Neuronal stem cell (in vitro differentiated cells): Measurements from ENCODE around the gene CBFA2T2.
A peak's percentile ranks its signal among the peaks of the same experiment; 100 is the strongest.

ENCODE experiments used
- DNase-seq: peaks from one replicate; pipeline ENCODE4 v3.0.0-alpha.2; 2013; ENCODE audit warnings: low spot score
- H2AFZ ChIP-seq: one replicate; pipeline ENCODE4 v1.6.1; 2013; ENCODE audit warnings: mild to moderate bottlenecking, low read length, inconsistent platforms
- H2AK5ac ChIP-seq: 2 replicates; pipeline ENCODE4 v1.6.1; 2013; ENCODE audit warnings: low read depth, mild to moderate bottlenecking, inconsistent platforms, low read length, moderate library complexity, mixed read lengths
- H2BK120ac ChIP-seq: 2 replicates; pipeline ENCODE4 v1.6.1; 2013; ENCODE audit warnings: low read depth, mild to moderate bottlenecking, inconsistent platforms, low read length, moderate library complexity, mixed read lengths
- H2BK12ac ChIP-seq: one replicate; pipeline ENCODE4 v1.6.1; 2013; ENCODE audit warnings: low read length, inconsistent platforms
- H2BK15ac ChIP-seq: 2 replicates; pipeline ENCODE4 v1.6.1; 2013; ENCODE audit warnings: mild to moderate bottlenecking, low read length, inconsistent platforms, mixed read lengths
- H2BK5ac ChIP-seq: one replicate; pipeline ENCODE4 v1.6.1; 2013; ENCODE audit warnings: inconsistent platforms, mild to moderate bottlenecking, low read length, moderate library complexity
- H3K14ac ChIP-seq: one replicate; pipeline ENCODE4 v1.6.1; 2013; ENCODE audit warnings: low read length, inconsistent platforms
- H3K18ac ChIP-seq: 2 replicates; pipeline ENCODE4 v1.6.1; 2013; ENCODE audit warnings: low read length, inconsistent platforms
- H3K23ac ChIP-seq: 2 replicates; pipeline ENCODE4 v1.6.1; 2013; ENCODE audit warnings: low read depth, mild to moderate bottlenecking, mixed read lengths, low read length, inconsistent platforms; ENCODE audit not compliant: poor library complexity
- H3K27ac ChIP-seq: replicated peaks from 3 replicates; pipeline ENCODE4 v1.5.1; 2013; ENCODE audit warnings: low read length, inconsistent platforms
- H3K27me3 ChIP-seq, 3 experiments: 2 replicates each; pipeline ENCODE4 v1.6.1; 2013; ENCODE audit warnings: low read length in 3 of 3, mild to moderate bottlenecking in 2 of 3, inconsistent platforms in 1 of 3, low read depth in 1 of 3, mixed read lengths in 1 of 3, moderate library complexity in 1 of 3; ENCODE audit not compliant: control insufficient read depth in 3 of 3, insufficient read depth in 3 of 3
- H3K36me3 ChIP-seq, 2 donors: replicated peaks in 1 of 2; 2 replicates each; pipeline ENCODE4 v1.6.1; 2013; ENCODE audit warnings: low read length in 2 of 2; ENCODE audit not compliant: control insufficient read depth in 2 of 2, insufficient read depth in 2 of 2
- H3K4ac ChIP-seq: 2 replicates; pipeline ENCODE4 v1.6.1; 2013; ENCODE audit warnings: inconsistent platforms, mild to moderate bottlenecking, low read length, moderate library complexity
- H3K4me1 ChIP-seq, 2 donors: 1 replicate in 1 of 2; 2 replicates in 1 of 2; pipeline ENCODE4 v1.6.1; 2013; ENCODE audit warnings: low read length in 2 of 2, low read depth in 1 of 2; ENCODE audit not compliant: control insufficient read depth in 2 of 2, insufficient read depth in 1 of 2
- H3K4me2 ChIP-seq: one replicate; pipeline ENCODE4 v1.6.1; 2013; ENCODE audit warnings: mild to moderate bottlenecking, low read length, inconsistent platforms; ENCODE audit not compliant: insufficient read depth, poor library complexity, severe bottlenecking
- H3K4me3 ChIP-seq, 2 donors: 2 replicates each; pipeline ENCODE4 v1.5.1; 2013; ENCODE audit warnings: low read length in 2 of 2, mild to moderate bottlenecking in 2 of 2, inconsistent platforms in 1 of 2, moderate library complexity in 1 of 2
- H3K79me1 ChIP-seq: one replicate; pipeline ENCODE4 v1.6.1; 2013; ENCODE audit warnings: low read depth, mild to moderate bottlenecking, inconsistent platforms, low read length, moderate library complexity
- H3K9ac ChIP-seq: one replicate; pipeline ENCODE4 v1.6.1; 2013; ENCODE audit warnings: mild to moderate bottlenecking, low read depth, low read length, inconsistent platforms; ENCODE audit not compliant: poor library complexity
- H3K9me3 ChIP-seq, 2 donors: replicated peaks in 1 of 2; 2 replicates each; pipeline versions ENCODE3 to v1.6.1; 2013; ENCODE audit warnings: low read length in 2 of 2, mild to moderate bottlenecking in 2 of 2, inconsistent platforms in 1 of 2, low read depth in 1 of 2, mixed read lengths in 1 of 2, moderate library complexity in 1 of 2; ENCODE audit not compliant: control insufficient read depth in 2 of 2, insufficient read depth in 1 of 2
- H4K8ac ChIP-seq: one replicate; pipeline ENCODE4 v1.6.1; 2013; ENCODE audit warnings: low read depth, mild to moderate bottlenecking, inconsistent platforms, low read length, moderate library complexity
- H4K91ac ChIP-seq: one replicate; pipeline ENCODE4 v1.6.1; 2013; ENCODE audit warnings: low read length, low read depth, mild to moderate bottlenecking, inconsistent platforms; ENCODE audit not compliant: poor library complexity
- WGBS, 2 donors: extraction: QIAGEN DNeasy Blood & Tissue Kit; methylation state at CpG; one replicate each; pipeline ENCODE4 v1.1.7; 2013; ENCODE audit warnings: missing lambda C conversion rate in 2 of 2, mixed read lengths in 1 of 2; ENCODE audit not compliant: insufficient read length in 2 of 2, insufficient replicate concordance in 1 of 2; ENCODE audit errors: extremely low coverage in 2 of 2; 5-methylcytosine and 5-hydroxymethylcytosine counted together

Gene CBFA2T2

DNA sequence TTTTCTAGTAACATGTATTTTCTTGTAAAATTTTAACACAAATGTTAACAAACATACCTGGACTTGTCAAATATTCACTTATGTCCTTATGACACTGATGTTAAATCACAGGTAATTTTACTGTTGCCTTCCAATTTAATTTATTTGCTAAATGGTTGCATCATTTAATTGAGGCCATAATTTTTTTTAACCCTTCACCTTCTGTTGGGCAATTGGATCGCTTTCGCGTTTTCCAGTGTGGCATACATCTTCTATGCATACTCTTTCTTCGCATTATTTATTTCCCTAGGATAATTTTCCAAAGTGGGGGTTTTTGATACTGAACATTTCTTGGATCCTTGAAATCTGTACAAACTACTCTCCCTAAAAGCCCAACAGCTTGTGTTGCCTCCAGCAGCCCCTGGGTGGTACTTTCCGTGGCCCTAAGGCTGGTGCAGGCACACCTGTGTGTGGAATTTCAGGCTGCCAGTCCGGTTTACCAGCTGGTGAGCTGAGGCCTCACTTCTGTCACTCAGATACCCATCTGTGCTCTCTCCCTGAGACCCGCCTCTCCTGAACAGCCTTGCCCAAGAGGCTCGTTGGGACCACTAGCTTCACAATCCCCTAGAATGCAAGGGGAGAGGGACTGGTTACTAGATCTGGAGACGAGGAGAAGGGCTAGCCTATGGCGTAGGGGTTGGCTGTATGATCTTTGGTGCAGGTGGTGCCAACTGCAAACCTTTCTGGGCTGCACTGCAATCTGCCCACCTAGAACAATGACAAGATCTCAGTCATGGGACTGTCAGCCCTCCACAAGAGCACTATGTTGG lies 161.1 kb downstream of the CBFA2T2 start:
- Histone ChIP-seq H3K23ac (no peak overlapping the region), H3K4me2 (no peak overlapping the region), H2AFZ (no peak overlapping the region), H4K8ac (no peak overlapping the region), H3K4ac (no peak overlapping the region), H3K27ac (no peak overlapping the region), H4K91ac (no peak overlapping the region), H3K27me3 (no peaks in the 10 kb centered on the region), H3K18ac (no peak overlapping the region), H3K9ac (no peak overlapping the region), H2BK5ac (no peak overlapping the region), H2BK15ac (no peak overlapping the region), H2AK5ac (no peak overlapping the region), H3K36me3 (peaks cover 3 to 21% of the 10 kb centered on the region in 2 donors), H3K4me3 (no peak overlapping the region), H3K79me1 (no peaks in the 10 kb centered on the region), H3K14ac (no peak overlapping the region), H2BK12ac (no peak overlapping the region), H2BK120ac (no peak overlapping the region), H3K4me1 (peaks cover 0 to 5% of the 10 kb centered on the region in 2 donors), H3K9me3 (no peaks in the 10 kb centered on the region)
- no peak for DNase-seq
- no CpG with 5 or more reads among the region's 10 CpGs for WGBS, 2 donors

GRCh38 chr20:33651562-33652048 lies 161.7 kb downstream of the CBFA2T2 start:
- Histone ChIP-seq H4K8ac (no peak overlapping the region), H3K9ac (no peak overlapping the region)

GRCh38 chr20:33653218-33653899 lies 163.5 kb downstream of the CBFA2T2 start:
- Histone ChIP-seq H3K4ac (no peak overlapping the region), H4K91ac (no peak overlapping the region), H3K18ac (peak overlapping the region; percentile 48), H3K9me3 (no peaks in the 10 kb centered on the region), H3K79me1 (peaks cover 3% of the 10 kb centered on the region), H2AK5ac (no peak overlapping the region), H3K4me3 (no peak overlapping the region), H2AFZ (peak overlapping the region; percentile 54), H2BK120ac (peak overlapping the region; percentile 14), H3K23ac (peak overlapping the region; percentile 11), H3K27ac (no peak overlapping the region), H3K4me1 (peaks cover 0 to 5% of the 10 kb centered on the region in 2 donors), H3K14ac (no peak overlapping the region), H3K27me3 (no peaks in the 10 kb centered on the region), H2BK15ac (no peak overlapping the region), H4K8ac (no peak overlapping the region), H2BK5ac (no peak overlapping the region), H3K4me2 (no peak overlapping the region), H3K36me3 (peaks cover 6 to 10% of the 10 kb centered on the region in 2 donors), H2BK12ac (no peak overlapping the region), H3K9ac (no peak overlapping the region)
- no CpG with 5 or more reads among the region's 16 CpGs for WGBS, 2 donors
- DNase-seq = peak; percentile 53

More at GRCh38 chr20:33651562-33652048, 161.7 kb downstream of the CBFA2T2 start:
- no peak overlapping the region for H2BK12ac ChIP-seq
- WGBS, 2 donors = no CpG with 5 or more reads among the region's 13 CpGs
- H3K9me3 ChIP-seq = no peaks in the 10 kb centered on the region
- H2BK15ac ChIP-seq = no peak overlapping the region
- H3K27ac ChIP-seq = no peak overlapping the region
- no peak overlapping the region for H3K14ac ChIP-seq
- H3K4me3 ChIP-seq = no peak overlapping the region
- H3K4ac ChIP-seq = no peak overlapping the region
- no peak overlapping the region for H3K4me2 ChIP-seq
- H4K91ac ChIP-seq = no peak overlapping the region
- no peak overlapping the region for H2BK5ac ChIP-seq
- H3K27me3 ChIP-seq = no peaks in the 10 kb centered on the region
- H3K23ac ChIP-seq = no peak overlapping the region
- no peak overlapping the region for H3K18ac ChIP-seq
- H3K4me1 ChIP-seq = peaks cover 0 to 5% of the 10 kb centered on the region in 2 donors
- H2AK5ac ChIP-seq = no peak overlapping the region
- H2BK120ac ChIP-seq = no peak overlapping the region
- no peak overlapping the region for H2AFZ ChIP-seq
- no peaks in the 10 kb centered on the region for H3K79me1 ChIP-seq
- H3K36me3 ChIP-seq = peaks cover 3 to 16% of the 10 kb centered on the region in 2 donors
- DNase-seq = no peak
